H9 (cell line): Measurements from ENCODE around the gene BEST4. TPM values are rescaled to one million over a fixed set of nuclear protein-coding genes. Genes with fewer than 3 reads are reported as not detected.

Source experiments
- DNase-seq: peaks from one replicate; pipeline ENCODE4 v3.0.0-alpha.2; 2017
- H2AFZ ChIP-seq: one replicate; pipeline ENCODE4 v1.6.1; 2013; ENCODE audit warnings: mild to moderate bottlenecking, low read length, control low read depth, moderate library complexity
- H2AK5ac ChIP-seq: 2 replicates; pipeline ENCODE4 v1.6.1; 2013; ENCODE audit warnings: low read length, control low read depth, mixed read lengths; ENCODE audit not compliant: insufficient read length
- H2BK120ac ChIP-seq: one replicate; pipeline ENCODE4 v1.6.1; 2013; ENCODE audit warnings: low read depth, mild to moderate bottlenecking, low read length, control low read depth, inconsistent platforms; ENCODE audit not compliant: poor library complexity, severe bottlenecking
- H2BK12ac ChIP-seq: 2 replicates; pipeline ENCODE4 v1.6.1; 2013; ENCODE audit warnings: low read length, control low read depth, mixed read lengths, low read depth; ENCODE audit not compliant: insufficient read length
- H2BK15ac ChIP-seq: 2 replicates; pipeline ENCODE4 v1.6.1; 2013; ENCODE audit warnings: low read depth, low read length, control low read depth
- H2BK20ac ChIP-seq: one replicate; pipeline ENCODE4 v1.6.1; 2013; ENCODE audit warnings: low read depth, mild to moderate bottlenecking, low read length, control low read depth, inconsistent platforms; ENCODE audit not compliant: poor library complexity, severe bottlenecking
- H2BK5ac ChIP-seq: 2 replicates; pipeline ENCODE4 v1.6.1; 2013; ENCODE audit warnings: low read length, control low read depth, mixed read lengths; ENCODE audit not compliant: insufficient read length
- H3K14ac ChIP-seq: 2 replicates; pipeline ENCODE4 v1.6.1; 2013; ENCODE audit warnings: low read length, control low read depth; ENCODE audit not compliant: insufficient read depth
- H3K18ac ChIP-seq: 2 replicates; pipeline ENCODE4 v1.6.1; 2013; ENCODE audit warnings: low read depth, mild to moderate bottlenecking, mixed read lengths, low read length, control low read depth; ENCODE audit not compliant: insufficient read length
- H3K23ac ChIP-seq: 2 replicates; pipeline ENCODE4 v1.6.1; 2013; ENCODE audit warnings: low read length, control low read depth, mixed read lengths, low read depth; ENCODE audit not compliant: insufficient read length
- H3K23me2 ChIP-seq: 2 replicates; pipeline ENCODE4 v1.6.1; 2013; ENCODE audit warnings: low read depth, mild to moderate bottlenecking, mixed read lengths, low read length, control low read depth; ENCODE audit not compliant: insufficient read length, poor library complexity, severe bottlenecking
- H3K27ac ChIP-seq: 2 replicates; pipeline ENCODE4 v1.5.1; 2013; ENCODE audit warnings: low read length, control low read depth, mixed read lengths, low read depth; ENCODE audit not compliant: insufficient read length
- H3K27me3 ChIP-seq: 2 replicates; pipeline ENCODE4 v1.6.1; 2013; ENCODE audit warnings: low read length, control low read depth, inconsistent platforms; ENCODE audit not compliant: insufficient read depth
- H3K4ac ChIP-seq: 2 replicates; pipeline ENCODE4 v1.6.1; 2013; ENCODE audit warnings: low read depth, mild to moderate bottlenecking, control low read depth, inconsistent platforms, low read length, moderate library complexity
- H3K4me1 ChIP-seq: 2 replicates; pipeline ENCODE4 v1.6.1; 2013; ENCODE audit warnings: low read length, control low read depth, inconsistent platforms; ENCODE audit not compliant: insufficient read depth
- H3K4me2 ChIP-seq: 2 replicates; pipeline ENCODE4 v1.6.1; 2013; ENCODE audit warnings: low read length, control low read depth, mixed read lengths; ENCODE audit not compliant: insufficient read length, insufficient read depth
- H3K56ac ChIP-seq: 2 replicates; pipeline ENCODE4 v1.6.1; 2013; ENCODE audit warnings: low read depth, mild to moderate bottlenecking, mixed read lengths, low read length, control low read depth; ENCODE audit not compliant: insufficient read length
- H3K79me1 ChIP-seq: 2 replicates; pipeline ENCODE4 v1.6.1; 2013; ENCODE audit warnings: low read depth, mild to moderate bottlenecking, moderate library complexity, low read length, control low read depth, inconsistent platforms; ENCODE audit not compliant: insufficient read depth, poor library complexity, severe bottlenecking
- H3K79me2 ChIP-seq: 2 replicates; pipeline ENCODE4 v1.6.1; 2013; ENCODE audit warnings: low read length, control low read depth, inconsistent platforms; ENCODE audit not compliant: insufficient read depth
- H3K9ac ChIP-seq: 2 replicates; pipeline ENCODE4 v1.6.1; 2013; ENCODE audit warnings: low read length, control low read depth, mixed read lengths; ENCODE audit not compliant: insufficient read length; ENCODE audit errors: extremely low read depth
- H3K9me3 ChIP-seq: one replicate; pipeline ENCODE4 v1.6.1; 2013; ENCODE audit warnings: low read depth, low read length, inconsistent platforms; ENCODE audit not compliant: control insufficient read depth
- H3T11ph ChIP-seq: one replicate; pipeline ENCODE4 v1.6.1; 2013; ENCODE audit warnings: mild to moderate bottlenecking, low read length, control low read depth, inconsistent platforms
- H4K20me1 ChIP-seq: one replicate; pipeline ENCODE4 v1.6.1; 2013; ENCODE audit not compliant: control insufficient read depth, insufficient read length, insufficient read depth
- H4K5ac ChIP-seq: 2 replicates; pipeline ENCODE4 v1.6.1; 2013; ENCODE audit warnings: low read depth, mild to moderate bottlenecking, mixed read lengths, low read length, control low read depth; ENCODE audit not compliant: insufficient read length
- H4K8ac ChIP-seq: replicated peaks from 2 replicates; pipeline ENCODE4 v1.6.1; 2013; ENCODE audit warnings: low read length, control low read depth, mixed read lengths, low read depth; ENCODE audit not compliant: insufficient read length
- H4K91ac ChIP-seq: 2 replicates; pipeline ENCODE4 v1.6.1; 2013; ENCODE audit warnings: low read depth, mild to moderate bottlenecking, moderate library complexity, mixed read lengths, low read length, control low read depth; ENCODE audit not compliant: insufficient read length
- H3K27ac Mint-ChIP-seq, 3 experiments: 2 replicates in 2 of 3; 3 replicates in 1 of 3; pipeline ENCODE4 v1.8.0; 2020 to 2021; ENCODE audit warnings: mixed read lengths in 3 of 3, mild to moderate bottlenecking in 1 of 3, moderate library complexity in 1 of 3
- H3K27me3 Mint-ChIP-seq: 2 replicates; pipeline ENCODE4 v1.8.0; 2021; ENCODE audit warnings: low read depth, mild to moderate bottlenecking, moderate library complexity, mixed read lengths
- H3K36me3 Mint-ChIP-seq, 3 experiments: 2 replicates in 2 of 3; 3 replicates in 1 of 3; pipeline ENCODE4 v1.8.0; 2020 to 2021; ENCODE audit warnings: low read depth in 3 of 3, mixed read lengths in 3 of 3; ENCODE audit not compliant: insufficient read depth in 1 of 3
- H3K4me1 Mint-ChIP-seq, 2 experiments: 2 replicates each; pipeline ENCODE4 v1.8.0; 2020; ENCODE audit warnings: mixed read lengths in 2 of 2
- H3K4me3 Mint-ChIP-seq, 2 experiments: 2 replicates in 1 of 2; 3 replicates in 1 of 2; pipeline ENCODE4 v1.8.0; 2020 to 2021; ENCODE audit warnings: mild to moderate bottlenecking in 2 of 2, mixed read lengths in 2 of 2, moderate library complexity in 1 of 2
- H3K9me3 Mint-ChIP-seq, 2 experiments: 2 replicates in 1 of 2; 3 replicates in 1 of 2; pipeline ENCODE4 v1.8.0; 2020; ENCODE audit warnings: mild to moderate bottlenecking in 2 of 2, mixed read lengths in 2 of 2, moderate library complexity in 1 of 2
- WGBS: extraction: QIAGEN DNeasy Blood & Tissue Kit; methylation state at CpG from one replicate; pipeline ENCODE4 v1.1.7; 2013; ENCODE audit warnings: missing lambda C conversion rate, low lambda C conversion rate, mixed read lengths; ENCODE audit not compliant: insufficient read length; ENCODE audit errors: extremely low coverage; 5-methylcytosine and 5-hydroxymethylcytosine counted together
- total RNA-seq: library from RNA; stranded (reverse); gene quantifications from 2 replicates; pipeline ENCODE4 v1.2.1, GENCODE V29; 2021
- TF ChIP-seq, protein P1 (sequence below): fragments of 200-600 bp; sonication (generic); conservative IDR thresholded peaks from 3 replicates; pipeline ENCODE4 v1.8.0; 2021; ENCODE audit warnings: antibody characterized with exemption, mild to moderate bottlenecking

BEST4 gene
- total RNA-seq, 1 experiment from 2014 or later, result 1.1 TPM

DNA sequence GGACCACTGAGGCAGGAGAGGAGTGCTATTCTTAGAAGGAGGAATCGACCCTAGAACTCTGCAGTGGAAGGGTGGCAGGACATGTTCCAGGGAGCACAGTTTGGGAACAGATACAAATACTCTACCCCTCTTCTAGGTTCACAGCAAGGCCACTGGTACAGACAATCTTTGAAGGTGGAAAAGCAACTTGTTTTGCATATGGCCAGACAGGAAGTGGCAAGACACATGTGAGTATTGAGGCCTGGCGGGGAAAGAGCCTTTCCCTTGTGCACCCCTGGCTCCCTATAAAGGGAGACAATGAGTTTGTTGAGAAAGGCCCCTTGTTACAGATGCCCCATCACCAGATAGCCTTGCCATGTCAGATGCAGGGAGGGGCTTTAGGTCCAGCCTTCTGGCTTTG is 30.6 kb downstream of the BEST4 start:
- Mint-ChIP-seq H3K36me3 (peaks cover 60 to 92% (median 91%) of the 10 kb centered on the region in 3 experiments; a peak in 6 of 7 replicates), H3K4me3 (no peak overlapping the region), H3K4me1 (no peaks in the 10 kb centered on the region), H3K9me3 (no peaks in the 10 kb centered on the region; a peak in 1 of 5 replicates), H3K27me3 (no peaks in the 10 kb centered on the region), H3K27ac (no peak overlapping the region)
- Histone ChIP-seq H2BK12ac (no peak overlapping the region), H2BK5ac (no peak overlapping the region), H3K9me3 (no peaks in the 10 kb centered on the region), H3K18ac (no peak overlapping the region), H3K27ac (no peak overlapping the region), H3K4me1 (no peaks in the 10 kb centered on the region), H3K27me3 (no peaks in the 10 kb centered on the region), H3K4me2 (no peak overlapping the region), H3K4ac (no peak overlapping the region), H2BK15ac (no peak overlapping the region), H3K56ac (no peak overlapping the region), H3K9ac (no peak overlapping the region), H3K23ac (no peak overlapping the region), H3K79me1 (no peaks in the 10 kb centered on the region), H2BK20ac (no peak overlapping the region), H4K91ac (no peak overlapping the region), H2AK5ac (no peak overlapping the region), H2AFZ (no peak overlapping the region), H4K5ac (no peak overlapping the region), H3K14ac (no peak overlapping the region), H3K23me2 (no peaks in the 10 kb centered on the region), H3K79me2 (no peaks in the 10 kb centered on the region), H3T11ph (no peak overlapping the region), H2BK120ac (no peak overlapping the region), H4K8ac (no peak overlapping the region), H4K20me1 (no peaks in the 10 kb centered on the region)
- TF ChIP-seq, protein P1, sequence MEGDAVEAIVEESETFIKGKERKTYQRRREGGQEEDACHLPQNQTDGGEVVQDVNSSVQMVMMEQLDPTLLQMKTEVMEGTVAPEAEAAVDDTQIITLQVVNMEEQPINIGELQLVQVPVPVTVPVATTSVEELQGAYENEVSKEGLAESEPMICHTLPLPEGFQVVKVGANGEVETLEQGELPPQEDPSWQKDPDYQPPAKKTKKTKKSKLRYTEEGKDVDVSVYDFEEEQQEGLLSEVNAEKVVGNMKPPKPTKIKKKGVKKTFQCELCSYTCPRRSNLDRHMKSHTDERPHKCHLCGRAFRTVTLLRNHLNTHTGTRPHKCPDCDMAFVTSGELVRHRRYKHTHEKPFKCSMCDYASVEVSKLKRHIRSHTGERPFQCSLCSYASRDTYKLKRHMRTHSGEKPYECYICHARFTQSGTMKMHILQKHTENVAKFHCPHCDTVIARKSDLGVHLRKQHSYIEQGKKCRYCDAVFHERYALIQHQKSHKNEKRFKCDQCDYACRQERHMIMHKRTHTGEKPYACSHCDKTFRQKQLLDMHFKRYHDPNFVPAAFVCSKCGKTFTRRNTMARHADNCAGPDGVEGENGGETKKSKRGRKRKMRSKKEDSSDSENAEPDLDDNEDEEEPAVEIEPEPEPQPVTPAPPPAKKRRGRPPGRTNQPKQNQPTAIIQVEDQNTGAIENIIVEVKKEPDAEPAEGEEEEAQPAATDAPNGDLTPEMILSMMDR, result no peak
- WGBS, result no CpG with 5 or more reads among the region's 2 CpGs
- no peak for DNase-seq
